ENCODE data around the gene NFIA.
"Not testable (repeated sequence)": the region's sequence is repeated elsewhere in the genome, so short reads cannot be mapped to it uniquely, and the experiment has no call there.

The NFIA gene

DNA sequence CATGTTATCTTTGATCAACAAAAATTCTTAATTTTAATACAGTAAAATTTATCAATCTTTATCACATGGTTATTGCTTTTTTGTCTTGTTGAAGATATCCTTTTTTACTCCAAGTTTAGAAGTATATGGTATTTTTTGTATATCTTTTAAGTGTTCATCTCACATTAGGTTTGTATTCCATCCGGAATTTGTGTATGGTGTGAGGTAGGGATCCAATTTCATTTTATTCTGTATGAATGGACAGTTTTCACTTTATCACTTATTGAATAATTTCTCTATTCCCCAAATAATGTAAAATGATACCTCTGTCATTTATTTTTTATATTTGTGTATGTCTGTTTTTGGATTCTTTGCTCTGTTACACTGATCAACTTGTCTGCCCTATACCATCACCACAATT, 25.3 kb downstream of the NFIA start:
- no peak for DNase-seq

DNA sequence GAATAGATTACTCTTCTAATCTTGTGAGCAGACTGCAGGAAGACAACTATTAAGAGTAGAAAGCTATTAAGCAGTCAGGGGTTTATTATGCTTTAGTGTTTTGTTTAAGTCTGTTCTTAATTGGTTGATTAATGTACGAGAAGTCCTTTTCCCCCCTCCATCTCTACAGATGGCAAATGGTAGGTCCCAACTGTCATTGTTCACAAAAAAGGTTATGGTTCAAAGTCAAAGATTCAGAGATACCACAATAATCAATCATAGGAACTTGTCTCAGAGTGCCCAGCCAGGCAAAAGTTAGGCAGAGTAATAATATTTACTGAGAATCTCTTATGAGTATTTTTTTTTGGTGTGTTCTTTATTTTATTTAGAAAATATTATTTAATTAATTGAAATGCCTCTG, 26.8 kb downstream of the NFIA start:
- DNase-seq, result no peak

- DNase-seq, result no peak
Observed at GRCh38 chr1:61109910-61110309, 27.5 kb downstream of the NFIA start.

DNA sequence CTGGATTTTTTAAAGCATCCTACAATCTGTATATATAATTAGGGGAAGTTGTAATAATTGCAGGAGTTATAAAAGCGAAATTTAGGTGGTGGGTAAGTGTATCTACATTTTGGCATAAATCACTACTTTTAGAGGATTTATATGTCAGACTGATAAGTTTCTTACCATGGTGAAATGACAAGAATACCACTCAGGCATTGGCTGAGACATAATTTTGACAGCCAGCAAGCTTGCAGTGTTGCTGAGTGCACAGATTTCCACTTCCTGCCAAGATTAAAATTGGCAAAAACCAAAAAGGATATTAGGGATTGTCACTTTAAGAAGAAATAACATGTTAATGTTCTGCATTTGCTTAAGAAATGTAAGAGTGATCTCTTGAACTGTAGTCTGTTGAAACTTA, 28.2 kb downstream of the NFIA start:
- DNase-seq, result no peak

DNA sequence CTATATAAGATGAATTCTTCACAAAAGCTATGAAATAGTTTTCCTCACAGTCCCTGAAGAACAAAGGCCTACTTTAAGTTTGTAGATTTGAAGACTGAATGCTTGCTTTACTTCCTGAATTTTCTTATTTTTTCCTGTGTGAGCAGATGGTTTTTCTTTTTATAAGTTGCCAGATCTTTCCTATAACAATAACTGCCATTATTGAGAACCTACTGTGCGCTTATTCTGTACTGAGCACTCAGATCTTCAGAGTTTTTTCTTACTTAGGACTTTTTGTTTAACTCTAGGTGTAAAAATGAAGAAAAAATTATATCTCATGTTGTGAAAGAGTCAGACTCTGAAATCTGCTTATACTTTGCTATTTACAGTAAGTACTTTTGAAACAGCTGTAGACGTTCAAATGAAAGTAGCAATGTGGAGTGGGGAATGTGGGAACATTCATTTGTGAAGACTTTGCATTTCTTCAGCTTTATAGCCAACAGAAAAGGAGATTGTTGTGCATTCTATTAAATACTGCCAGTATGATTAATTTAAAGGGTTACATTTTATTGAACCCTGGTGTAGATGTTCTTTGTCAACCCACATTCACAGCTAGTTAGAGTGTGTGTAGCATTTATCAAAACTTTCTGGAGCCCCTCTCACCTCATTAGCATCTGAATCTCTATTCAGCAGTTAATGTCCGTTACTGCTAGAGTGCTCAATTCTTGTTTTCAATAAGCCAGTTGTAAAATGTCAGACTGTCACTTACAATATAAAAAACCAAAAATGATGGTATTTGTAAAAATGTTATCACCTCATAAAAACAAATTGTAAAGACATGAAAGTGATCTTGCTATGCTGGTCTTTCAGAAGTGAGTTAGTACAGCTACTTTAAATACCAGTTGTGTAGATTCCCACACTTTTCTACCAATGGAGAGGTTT, 29.0 kb downstream of the NFIA start:
- DNase-seq, result no peak

DNA sequence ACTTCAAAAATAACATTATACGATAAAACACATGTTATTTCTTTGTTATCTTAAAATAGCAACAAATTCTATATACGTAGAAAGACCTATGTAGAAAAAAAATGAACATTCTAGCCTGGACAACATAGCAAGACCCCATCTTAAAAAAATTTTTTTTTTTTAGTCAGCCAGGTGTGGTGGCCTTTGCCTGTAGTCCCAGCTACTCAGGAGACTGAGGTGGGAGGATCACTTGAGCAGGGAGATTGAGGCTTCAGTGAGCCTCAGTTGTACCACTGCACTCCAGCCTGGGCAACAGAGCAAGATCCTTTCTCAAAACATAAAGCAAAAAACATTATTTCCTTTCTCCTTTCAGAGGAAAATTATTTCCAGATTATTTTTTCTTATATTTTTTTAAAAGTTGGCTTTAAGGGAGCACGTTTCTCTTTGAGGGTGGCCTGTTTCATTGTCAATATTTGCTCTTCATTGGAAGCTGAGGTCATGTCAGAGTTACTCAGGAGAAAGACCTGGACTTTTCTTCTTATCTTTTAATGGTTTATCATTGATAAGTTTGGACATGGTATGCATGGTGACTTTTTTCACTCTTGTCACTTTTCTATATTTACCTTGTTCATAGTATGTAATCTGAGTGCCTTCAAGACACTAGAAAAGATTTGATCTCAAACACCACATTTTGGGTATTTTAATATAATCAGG, 32.0 kb downstream of the NFIA start:
- DNase-seq, result no peak

- DNase-seq, result no peak
Observed at GRCh38 chr1:61115436-61115835, 33.1 kb downstream of the NFIA start.

DNA sequence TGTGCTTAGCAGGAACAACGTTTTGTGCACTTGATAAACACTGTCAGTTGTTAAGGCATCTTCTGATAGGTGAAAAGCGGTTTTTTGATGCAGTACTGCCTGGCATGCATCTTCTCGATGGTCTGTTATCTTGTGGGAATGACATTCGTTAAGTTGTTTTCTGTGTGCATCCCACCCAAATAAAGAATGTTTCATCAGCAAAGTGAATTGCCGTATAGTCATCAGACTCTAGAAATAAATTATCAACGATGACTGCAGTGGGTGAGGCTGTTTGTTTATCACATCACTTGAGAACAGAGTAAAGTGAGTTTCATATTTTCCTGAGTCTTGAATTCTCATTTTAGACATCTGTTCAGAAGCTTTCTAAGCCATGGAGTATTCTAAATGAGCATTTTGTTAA, 34.1 kb downstream of the NFIA start:
- no peak for DNase-seq

- DNase-seq, result no peak
Observed at GRCh38 chr1:61117283-61117682, 34.9 kb downstream of the NFIA start.

- DNase-seq, result no peak
Observed at GRCh38 chr1:61119085-61119484, 36.7 kb downstream of the NFIA start.

- DNase-seq, result peak in 1 of 2 donors; percentile 26
Observed at GRCh38 chr1:61120246-61120840, 38.0 kb downstream of the NFIA start.

- DNase-seq, result peak in 1 of 2 donors; percentile 66
Observed at GRCh38 chr1:61120998-61121397, 38.6 kb downstream of the NFIA start.

DNA sequence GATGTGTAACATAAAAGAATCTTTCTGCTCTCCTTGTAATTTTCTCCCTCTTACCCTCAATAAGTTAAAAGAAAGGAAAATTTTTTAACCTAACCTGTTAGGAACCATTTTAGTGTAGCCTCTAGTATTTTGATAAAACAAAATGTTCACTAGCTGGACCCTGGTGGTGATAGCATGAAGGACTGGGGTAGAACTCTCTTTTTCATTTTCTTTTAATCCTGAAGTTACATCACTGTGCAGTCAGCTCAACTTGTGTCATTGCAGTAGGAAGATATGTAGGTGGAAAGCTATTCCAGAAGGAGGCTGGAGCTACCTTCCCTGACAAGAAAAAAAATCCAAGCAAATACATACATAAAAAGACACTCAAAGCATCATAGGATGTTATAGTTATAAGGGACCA, 39.3 kb downstream of the NFIA start:
- DNase-seq, result no peak

DNA sequence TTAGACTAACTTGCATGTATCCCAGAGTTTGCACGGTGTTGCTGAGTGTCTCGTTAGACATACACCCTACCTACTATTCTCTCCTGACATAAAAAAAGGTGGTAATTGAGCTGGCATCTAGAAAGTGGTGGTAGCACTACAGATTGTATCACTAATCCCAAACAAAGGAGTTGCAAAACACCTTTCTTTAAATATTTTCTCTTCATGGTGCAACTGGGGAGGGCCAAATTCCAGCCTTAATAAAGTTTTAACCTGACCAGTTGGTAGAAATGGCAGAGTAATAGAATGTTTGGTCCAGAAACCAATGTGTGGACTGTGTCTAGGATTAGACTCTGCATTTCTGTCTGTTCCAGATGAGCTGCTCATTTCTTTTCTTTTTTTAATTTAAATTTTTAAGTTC, 40.0 kb downstream of the NFIA start:
- no peak for DNase-seq

DNA sequence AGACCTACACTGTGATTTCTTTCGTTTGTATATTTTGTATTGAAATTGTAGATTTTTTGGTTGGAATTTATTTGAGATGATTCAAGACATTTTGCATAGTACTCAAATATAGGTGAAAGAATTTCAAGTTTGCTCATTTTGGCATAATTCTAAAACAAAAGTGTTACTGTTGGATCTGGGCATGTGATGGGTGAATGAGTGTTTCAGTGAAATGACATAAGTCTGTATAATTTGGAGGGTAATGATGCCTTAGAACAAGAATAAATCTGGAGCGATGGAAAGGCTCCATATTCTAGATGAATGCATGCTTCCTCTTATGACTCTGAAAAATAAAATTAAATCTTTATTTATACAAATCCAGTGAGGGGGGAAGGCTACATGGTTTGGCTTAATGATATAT, 41.0 kb downstream of the NFIA start:
- peak in 1 of 2 donors; percentile 63 for DNase-seq

- no peak for DNase-seq
Observed at GRCh38 chr1:61124078-61124477, 41.7 kb downstream of the NFIA start.

- peak in 1 of 2 donors; percentile 43 for DNase-seq
Observed at GRCh38 chr1:61124696-61125095, 42.3 kb downstream of the NFIA start.

GRCh38 chr1:61125263-61125662, 42.9 kb downstream of the NFIA start:
- peak in 1 of 2 donors; percentile 47 for DNase-seq

DNA sequence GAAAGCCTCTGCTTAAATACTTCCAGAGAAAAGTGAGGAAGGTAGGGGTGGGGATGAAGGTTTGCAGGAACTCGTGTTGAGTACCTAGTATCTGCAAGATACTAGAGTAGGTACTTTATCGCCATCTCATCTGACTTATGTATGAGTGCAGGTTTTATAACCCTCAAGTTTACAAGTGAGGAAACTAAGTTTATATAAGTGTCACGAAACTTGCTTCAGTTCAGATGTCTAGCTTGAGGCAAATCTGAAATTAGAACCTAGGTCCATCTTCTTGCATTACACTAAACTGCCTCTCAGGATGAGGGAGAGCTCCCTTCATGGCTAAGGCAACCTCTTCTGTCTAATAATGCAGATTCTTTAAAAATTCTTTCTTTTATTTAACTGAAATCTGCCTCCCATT, 43.5 kb downstream of the NFIA start:
- DNase-seq, result no peak

- not testable (repeated sequence) for DNase-seq
Observed at GRCh38 chr1:61126843-61127242, 44.5 kb downstream of the NFIA start.

DNA sequence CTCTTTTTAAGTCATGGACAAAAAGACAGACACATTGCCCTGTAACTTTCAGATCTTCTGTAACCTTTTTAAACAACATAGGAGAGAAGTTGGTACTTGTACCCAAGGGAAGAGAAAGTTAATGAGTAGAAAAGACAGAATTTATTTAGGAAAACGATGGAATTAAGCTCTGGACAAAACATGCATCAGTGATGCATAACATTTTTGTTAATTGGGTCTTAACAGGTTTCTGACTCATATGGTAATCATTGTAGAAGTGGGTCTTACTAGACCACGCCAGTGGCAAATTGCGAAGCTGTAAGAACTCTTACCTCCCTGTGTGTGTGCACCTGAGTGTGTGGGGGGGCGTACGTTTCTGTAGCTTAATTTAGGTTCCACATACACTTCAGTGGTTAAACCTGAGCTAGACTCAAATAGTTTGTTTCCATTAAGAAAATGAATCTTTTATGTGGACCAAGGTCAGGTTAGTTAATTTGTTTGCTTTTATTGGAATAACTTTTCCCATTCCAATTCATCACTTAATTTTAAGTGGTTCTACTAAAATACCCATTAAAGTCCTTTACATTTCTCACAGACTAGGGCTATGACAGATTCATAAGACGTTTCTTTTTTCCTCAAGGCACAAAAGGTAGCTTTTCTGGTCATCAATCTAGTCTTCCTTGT, 48.1 kb downstream of the NFIA start:
- no peak for DNase-seq

DNA sequence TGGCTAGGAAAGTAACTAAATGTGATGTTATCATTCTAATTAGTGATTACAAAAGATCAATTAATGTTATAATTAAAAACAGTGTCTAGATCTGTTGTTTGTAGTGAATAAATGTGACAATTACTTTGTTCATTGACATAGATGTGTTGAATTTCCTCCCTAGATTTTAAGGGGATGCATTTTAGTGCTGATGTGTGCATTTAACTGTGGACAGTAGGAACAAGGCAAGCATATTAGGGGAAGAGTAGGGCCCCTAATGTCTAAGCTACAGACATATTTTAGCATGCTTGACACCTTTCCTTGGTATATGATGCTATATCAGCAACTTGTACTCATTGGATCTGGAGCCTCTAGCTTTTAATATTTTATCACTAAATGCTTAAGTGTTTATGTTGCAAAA, 48.9 kb downstream of the NFIA start:
- no peak for DNase-seq

GRCh38 chr1:61131716-61132115, 49.4 kb downstream of the NFIA start:
- no peak for DNase-seq
